NCI-H1694 (cell line): ENCODE data around the gene ZNF587B.
"Not testable (repeated sequence)": the region's sequence is repeated elsewhere in the genome, so short reads cannot be mapped to it uniquely, and the experiment has no call there.

ENCODE experiments used
- DNase-seq: peaks from one replicate; lab custom pipeline; 2025; lab: John Stamatoyannopoulos, UW

ZNF587B gene

GRCh38 chr19:57819475-57820148 is 10.5 kb upstream of the ZNF587B start:
- DNase-seq: peak; percentile 92

- no peak for DNase-seq
These were observed 9.5 kb upstream of the ZNF587B start for GRCh38 chr19:57820599-57820998.

- DNase-seq: not testable (repeated sequence)
These were observed 9.0 kb upstream of the ZNF587B start for GRCh38 chr19:57821095-57821494.

- not testable (repeated sequence) for DNase-seq
These were observed 8.6 kb upstream of the ZNF587B start for GRCh38 chr19:57821501-57821900.

GRCh38 chr19:57823155-57823554 is 6.9 kb upstream of the ZNF587B start:
- DNase-seq: not testable (repeated sequence)

GRCh38 chr19:57823608-57824007 is 6.5 kb upstream of the ZNF587B start:
- DNase-seq: not testable (repeated sequence)

- no peak for DNase-seq
These were observed 4.6 kb upstream of the ZNF587B start for GRCh38 chr19:57825511-57825910.

- DNase-seq: no peak
These were observed 783 bp upstream of the ZNF587B start for GRCh38 chr19:57829316-57829715.

GRCh38 chr19:57836991-57837390 is 6.9 kb downstream of the ZNF587B start:
- not testable (repeated sequence) for DNase-seq

- DNase-seq: not testable (repeated sequence)
These were observed 8.6 kb downstream of the ZNF587B start for GRCh38 chr19:57838622-57839191.

- DNase-seq: no peak
These were observed 11.1 kb downstream of the ZNF587B start for GRCh38 chr19:57841122-57841763.

GRCh38 chr19:57847164-57847563 is 17.1 kb downstream of the ZNF587B start:
- DNase-seq: not testable (repeated sequence)

GRCh38 chr19:57849162-57849665 is 19.1 kb downstream of the ZNF587B start:
- DNase-seq: not testable (repeated sequence)

- DNase-seq: peak; percentile 23
These were observed 19.8 kb downstream of the ZNF587B start, which contains the start of gene ZNF587 for GRCh38 chr19:57849666-57850473. Gene ZNF587, plus strand, starts transcription at chr19:57849859. Its CDS starts 180 bp downstream, at chr19:57850039.

GRCh38 chr19:57850553-57851017 is 20.5 kb downstream of the ZNF587B start:
- no peak for DNase-seq

GRCh38 chr19:57851812-57852603 is 21.9 kb downstream of the ZNF587B start:
- DNase-seq: not testable (repeated sequence)

GRCh38 chr19:57854117-57854516 is 24.0 kb downstream of the ZNF587B start:
- DNase-seq: not testable (repeated sequence)

- not testable (repeated sequence) for DNase-seq
These were observed 32.3 kb downstream of the ZNF587B start for GRCh38 chr19:57862351-57862750.

- DNase-seq: no peak
These were observed 37.9 kb downstream of the ZNF587B start for GRCh38 chr19:57867868-57868492.

GRCh38 chr19:57869655-57870054 is 39.6 kb downstream of the ZNF587B start:
- not testable (repeated sequence) for DNase-seq

- no peak for DNase-seq
These were observed 40.1 kb downstream of the ZNF587B start for GRCh38 chr19:57870225-57870624.
